Measurements from ENCODE around the gene MANEAL.

DNA sequence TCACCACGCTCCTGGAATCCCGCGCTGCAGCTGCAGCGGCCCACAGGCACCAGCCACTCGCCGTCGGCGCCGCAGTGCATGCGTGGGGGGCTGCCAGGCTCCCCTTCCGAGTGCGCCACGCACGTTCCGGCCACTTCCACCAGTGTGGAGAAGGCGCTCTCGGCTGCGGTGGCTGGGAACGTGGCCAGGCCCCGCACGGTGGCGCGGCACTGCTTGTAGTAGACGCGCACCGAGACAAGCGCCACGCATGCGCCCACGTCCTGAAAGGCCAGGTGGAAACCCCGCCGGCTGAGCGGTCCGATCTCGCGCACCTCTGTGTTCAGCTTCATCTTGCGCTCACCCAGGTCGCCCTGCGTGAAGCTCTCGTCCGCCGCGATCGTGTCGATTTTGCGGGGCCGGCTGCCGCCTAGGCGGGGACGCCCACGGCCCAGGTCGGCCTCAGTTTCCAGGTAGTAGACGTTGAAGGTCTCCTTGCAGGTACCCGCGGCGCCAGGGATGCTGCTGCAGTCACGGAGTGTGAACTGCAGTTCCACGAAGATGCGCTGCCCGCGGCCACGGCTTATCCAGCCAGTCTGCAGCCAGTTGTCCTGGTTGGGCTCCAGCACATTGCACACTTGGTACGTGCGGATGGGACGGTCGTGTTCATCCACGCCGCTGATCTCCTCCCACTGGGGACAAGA, 32.1 kb upstream of the MANEAL start:
- no peak for TF ChIP-seq EZH2 (IDR thresholded peaks at IDR 0.05; ENCODE audit: insufficient read depth, poor library complexity, severe bottlenecking)
- TF ChIP-seq EZH2phosphoT487 (IDR thresholded peaks at IDR 0.05; ENCODE audit: insufficient read depth, low read depth) = no peak

Measured in GM23248 (cell line).